Measurements from ENCODE around the gene EEF2K.

- TF ChIP-seq, protein P1, sequence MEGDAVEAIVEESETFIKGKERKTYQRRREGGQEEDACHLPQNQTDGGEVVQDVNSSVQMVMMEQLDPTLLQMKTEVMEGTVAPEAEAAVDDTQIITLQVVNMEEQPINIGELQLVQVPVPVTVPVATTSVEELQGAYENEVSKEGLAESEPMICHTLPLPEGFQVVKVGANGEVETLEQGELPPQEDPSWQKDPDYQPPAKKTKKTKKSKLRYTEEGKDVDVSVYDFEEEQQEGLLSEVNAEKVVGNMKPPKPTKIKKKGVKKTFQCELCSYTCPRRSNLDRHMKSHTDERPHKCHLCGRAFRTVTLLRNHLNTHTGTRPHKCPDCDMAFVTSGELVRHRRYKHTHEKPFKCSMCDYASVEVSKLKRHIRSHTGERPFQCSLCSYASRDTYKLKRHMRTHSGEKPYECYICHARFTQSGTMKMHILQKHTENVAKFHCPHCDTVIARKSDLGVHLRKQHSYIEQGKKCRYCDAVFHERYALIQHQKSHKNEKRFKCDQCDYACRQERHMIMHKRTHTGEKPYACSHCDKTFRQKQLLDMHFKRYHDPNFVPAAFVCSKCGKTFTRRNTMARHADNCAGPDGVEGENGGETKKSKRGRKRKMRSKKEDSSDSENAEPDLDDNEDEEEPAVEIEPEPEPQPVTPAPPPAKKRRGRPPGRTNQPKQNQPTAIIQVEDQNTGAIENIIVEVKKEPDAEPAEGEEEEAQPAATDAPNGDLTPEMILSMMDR (IDR thresholded peaks at IDR 0.05 in 4 of 5, conservative IDR thresholded peaks at IDR 0.05 in 1 of 5): no peak
- TF ChIP-seq POLR2A (IDR thresholded peaks at IDR 0.05): no peak
Observed at GRCh38 chr16:22260490-22260889, 54.4 kb downstream of the EEF2K start.

All from gastrocnemius medialis (tissue), 4 donors.